GM12864 (cell line): ENCODE results near the gene CFAP99.
"Not testable (repeated sequence)": the region's sequence is repeated elsewhere in the genome, so short reads cannot be mapped to it uniquely, and the experiment has no call there.

ENCODE experiments used
- DNase-seq: peaks from one replicate; pipeline ENCODE4 v3.0.0-alpha.2; 2011; ENCODE audit warnings: low read depth
- H3K4me3 ChIP-seq: 2 replicates; pipeline ENCODE4 v1.5.1; 2011; ENCODE audit warnings: mild to moderate bottlenecking, low read depth, low read length, control low read depth
- TF ChIP-seq, protein P1 (sequence below): IDR thresholded peaks from 2 replicates; pipeline ENCODE4 v1.5.1; 2011; ENCODE audit warnings: low read depth, mild to moderate bottlenecking, moderate library complexity, low read length, control low read depth, inconsistent platforms; ENCODE audit errors: missing control alignments

The CFAP99 gene

GRCh38 chr4:2424581-2424980, 5.8 kb downstream of the CFAP99 start:
- no peak overlapping the region for H3K4me3 ChIP-seq
- DNase-seq = no peak
- TF ChIP-seq, protein P1, sequence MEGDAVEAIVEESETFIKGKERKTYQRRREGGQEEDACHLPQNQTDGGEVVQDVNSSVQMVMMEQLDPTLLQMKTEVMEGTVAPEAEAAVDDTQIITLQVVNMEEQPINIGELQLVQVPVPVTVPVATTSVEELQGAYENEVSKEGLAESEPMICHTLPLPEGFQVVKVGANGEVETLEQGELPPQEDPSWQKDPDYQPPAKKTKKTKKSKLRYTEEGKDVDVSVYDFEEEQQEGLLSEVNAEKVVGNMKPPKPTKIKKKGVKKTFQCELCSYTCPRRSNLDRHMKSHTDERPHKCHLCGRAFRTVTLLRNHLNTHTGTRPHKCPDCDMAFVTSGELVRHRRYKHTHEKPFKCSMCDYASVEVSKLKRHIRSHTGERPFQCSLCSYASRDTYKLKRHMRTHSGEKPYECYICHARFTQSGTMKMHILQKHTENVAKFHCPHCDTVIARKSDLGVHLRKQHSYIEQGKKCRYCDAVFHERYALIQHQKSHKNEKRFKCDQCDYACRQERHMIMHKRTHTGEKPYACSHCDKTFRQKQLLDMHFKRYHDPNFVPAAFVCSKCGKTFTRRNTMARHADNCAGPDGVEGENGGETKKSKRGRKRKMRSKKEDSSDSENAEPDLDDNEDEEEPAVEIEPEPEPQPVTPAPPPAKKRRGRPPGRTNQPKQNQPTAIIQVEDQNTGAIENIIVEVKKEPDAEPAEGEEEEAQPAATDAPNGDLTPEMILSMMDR = no peak

GRCh38 chr4:2425386-2426068, 6.8 kb downstream of the CFAP99 start:
- DNase-seq = no peak
- TF ChIP-seq, protein P1 = no peak
- H3K4me3 ChIP-seq = no peak overlapping the region

DNA sequence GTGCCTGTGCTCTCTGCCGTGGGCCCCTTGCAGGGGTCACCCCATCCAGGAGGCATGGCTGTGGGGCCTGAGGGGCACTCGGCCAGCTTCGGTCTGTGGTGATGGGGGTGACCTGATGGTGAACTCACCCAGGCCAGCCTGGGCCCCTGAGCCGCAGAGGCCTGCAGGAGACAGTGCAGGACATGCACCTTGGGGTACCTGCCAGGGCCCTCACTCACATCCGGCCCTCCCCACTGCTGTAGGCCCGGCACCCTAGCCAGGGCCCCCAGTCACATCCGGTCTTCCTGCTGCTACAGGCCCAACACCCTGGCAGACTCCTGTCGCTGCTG, 7.3 kb downstream of the CFAP99 start:
- TF ChIP-seq, protein P1 = no peak
- no peak overlapping the region for H3K4me3 ChIP-seq
- DNase-seq = no peak

GRCh38 chr4:2426711-2427275, 8.0 kb downstream of the CFAP99 start:
- DNase-seq = no peak
- TF ChIP-seq, protein P1 = no peak

DNA sequence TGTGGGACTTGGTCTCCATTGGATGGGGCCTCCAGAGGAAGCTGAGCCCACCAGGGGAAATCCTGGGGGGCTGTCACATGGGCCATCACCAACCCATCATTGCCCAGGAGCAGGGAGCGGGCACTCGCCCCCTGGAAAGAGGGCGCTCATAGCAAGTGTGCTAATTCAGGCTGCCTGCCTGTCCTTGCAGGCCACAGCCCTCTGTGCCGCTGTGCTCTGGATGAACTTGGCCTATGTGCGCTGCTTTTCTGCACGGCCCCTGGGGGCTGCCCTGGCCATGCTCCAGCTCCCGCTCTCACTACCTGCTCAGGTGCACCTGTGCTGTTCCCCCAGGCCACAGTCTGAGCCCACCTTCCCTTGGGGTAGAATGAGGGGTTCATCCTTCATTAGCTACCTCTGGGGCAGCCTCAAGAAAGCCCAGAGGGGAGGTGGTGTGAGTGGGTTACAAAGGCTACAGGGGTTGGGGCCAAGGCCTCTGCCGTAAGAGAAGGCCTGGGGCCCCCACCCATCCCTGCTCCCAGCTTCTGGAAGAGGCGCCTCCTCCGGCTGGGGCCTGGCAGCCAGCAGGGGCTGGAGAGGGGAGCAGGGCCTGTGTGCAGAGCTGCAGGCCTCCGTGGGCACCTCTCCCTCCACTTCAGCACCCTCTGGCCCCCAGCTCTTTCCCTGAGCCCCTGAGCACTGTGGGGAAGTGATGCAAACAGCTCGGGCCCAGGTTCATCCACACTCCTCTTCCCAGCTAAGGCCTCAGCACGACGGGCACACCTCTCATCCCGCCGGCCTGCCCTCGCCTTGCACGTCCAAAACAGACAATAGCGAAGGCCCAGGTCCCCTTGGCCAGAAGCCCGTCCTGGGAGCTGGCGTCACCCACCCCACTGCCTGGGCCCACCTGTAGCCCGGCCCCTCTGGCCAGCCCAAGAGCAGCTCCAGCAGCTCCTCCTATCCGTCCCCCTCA, 8.9 kb downstream of the CFAP99 start:
- TF ChIP-seq, protein P1 = no peak

More at GRCh38 chr4:2426711-2427275, 8.0 kb downstream of the CFAP99 start:
- no peak overlapping the region for H3K4me3 ChIP-seq

GRCh38 chr4:2428496-2429213, 9.9 kb downstream of the CFAP99 start:
- DNase-seq = no peak
- H3K4me3 ChIP-seq = no peak overlapping the region
- TF ChIP-seq, protein P1 = no peak

More for the DNA sequence above, 8.9 kb downstream of the CFAP99 start:
- H3K4me3 ChIP-seq = no peak overlapping the region
- DNase-seq = no peak

- DNase-seq, H3K4me3 ChIP-seq: not testable (repeated sequence)
Observed at GRCh38 chr4:2429945-2430757, 11.4 kb downstream of the CFAP99 start.
